ENCODE measurements around the gene MDP1.

The MDP1 gene

GRCh38 chr14:24195186-24196070 lies 20.4 kb downstream of the MDP1 start, which contains the start of gene TM9SF1:
TSS of gene TM9SF1 (minus strand) at chr14:24195441. CDS start at chr14:24195019, 422 bp downstream.
- peak; percentile 92 for DNase-seq

- no peak for DNase-seq
Observed at GRCh38 chr14:24194873-24195185, 21.0 kb downstream of the MDP1 start.

- no peak for DNase-seq
Observed at GRCh38 chr14:24194186-24194872, 21.5 kb downstream of the MDP1 start.

- DNase-seq = no peak
Observed at GRCh38 chr14:24192933-24193332, 22.9 kb downstream of the MDP1 start.

- no peak for DNase-seq
Observed at GRCh38 chr14:24190416-24190815, 25.4 kb downstream of the MDP1 start.

- no peak for DNase-seq
Observed at GRCh38 chr14:24189460-24189859, 26.4 kb downstream of the MDP1 start.

- no peak for DNase-seq
Observed at GRCh38 chr14:24189059-24189375, 26.8 kb downstream of the MDP1 start.

- DNase-seq = peak; percentile 98
Observed at GRCh38 chr14:24188251-24189058, 27.4 kb downstream of the MDP1 start, which contains the start of gene IPO4. TSS of gene IPO4 (minus strand) at chr14:24188816. CDS start at chr14:24188787, 29 bp downstream.

GRCh38 chr14:24187539-24187915 lies 28.3 kb downstream of the MDP1 start:
- no peak for DNase-seq

GRCh38 chr14:24186831-24187538 lies 28.9 kb downstream of the MDP1 start:
- DNase-seq = no peak

- no peak for DNase-seq
Observed at GRCh38 chr14:24185741-24186140, 30.1 kb downstream of the MDP1 start.

- no peak for DNase-seq
Observed at GRCh38 chr14:24185026-24185425, 30.8 kb downstream of the MDP1 start.

- no peak for DNase-seq
Observed at GRCh38 chr14:24184104-24184970, 31.5 kb downstream of the MDP1 start.

GRCh38 chr14:24183014-24183481 lies 32.8 kb downstream of the MDP1 start:
- no peak for DNase-seq

- no peak for DNase-seq
Observed at GRCh38 chr14:24182110-24182882, 33.6 kb downstream of the MDP1 start.

- no peak for DNase-seq
Observed at GRCh38 chr14:24181371-24182077, 34.3 kb downstream of the MDP1 start.

GRCh38 chr14:24179961-24180796 lies 35.7 kb downstream of the MDP1 start:
- DNase-seq = no peak

GRCh38 chr14:24179294-24179960 lies 36.4 kb downstream of the MDP1 start:
- DNase-seq = no peak

Data from NCI-H2171 treated with DMSO at 0.1 percent for 48 hours (cell line).